Ectodermal cell (in vitro differentiated cells): ENCODE data around the gene LACTBL1.

ENCODE experiments used
- H3K27ac ChIP-seq: 2 replicates; pipeline ENCODE4 v1.7.0; 2013; ENCODE audit warnings: mild to moderate bottlenecking, low read depth, low read length; ENCODE audit not compliant: insufficient read depth, poor library complexity, severe bottlenecking
- H3K27me3 ChIP-seq: 2 replicates; pipeline ENCODE4 v1.7.0; 2013; ENCODE audit warnings: mild to moderate bottlenecking, low read length; ENCODE audit not compliant: insufficient read depth, control insufficient read depth, poor library complexity, severe bottlenecking
- H3K36me3 ChIP-seq: one replicate; pipeline ENCODE4 v1.7.0; 2013; ENCODE audit warnings: low read length; ENCODE audit not compliant: control insufficient read depth, insufficient read depth
- H3K4me1 ChIP-seq: one replicate; pipeline ENCODE4 v1.7.0; 2013; ENCODE audit warnings: low read length; ENCODE audit not compliant: control insufficient read depth, insufficient read depth
- H3K4me3 ChIP-seq: 2 replicates; pipeline ENCODE4 v1.7.0; 2013; ENCODE audit warnings: low read depth, low read length, control low read depth; ENCODE audit not compliant: insufficient read depth
- H3K9me3 ChIP-seq: 2 replicates; pipeline ENCODE4 v1.7.0; 2013; ENCODE audit warnings: mild to moderate bottlenecking, low read length, moderate library complexity; ENCODE audit not compliant: control insufficient read depth
- WGBS, 2 experiments: methylation state at CpG; one replicate each; pipeline ENCODE4 v1.1.7; 2013; ENCODE audit warnings: missing lambda C conversion rate in 2 of 2; 5-methylcytosine and 5-hydroxymethylcytosine counted together

Gene LACTBL1

DNA sequence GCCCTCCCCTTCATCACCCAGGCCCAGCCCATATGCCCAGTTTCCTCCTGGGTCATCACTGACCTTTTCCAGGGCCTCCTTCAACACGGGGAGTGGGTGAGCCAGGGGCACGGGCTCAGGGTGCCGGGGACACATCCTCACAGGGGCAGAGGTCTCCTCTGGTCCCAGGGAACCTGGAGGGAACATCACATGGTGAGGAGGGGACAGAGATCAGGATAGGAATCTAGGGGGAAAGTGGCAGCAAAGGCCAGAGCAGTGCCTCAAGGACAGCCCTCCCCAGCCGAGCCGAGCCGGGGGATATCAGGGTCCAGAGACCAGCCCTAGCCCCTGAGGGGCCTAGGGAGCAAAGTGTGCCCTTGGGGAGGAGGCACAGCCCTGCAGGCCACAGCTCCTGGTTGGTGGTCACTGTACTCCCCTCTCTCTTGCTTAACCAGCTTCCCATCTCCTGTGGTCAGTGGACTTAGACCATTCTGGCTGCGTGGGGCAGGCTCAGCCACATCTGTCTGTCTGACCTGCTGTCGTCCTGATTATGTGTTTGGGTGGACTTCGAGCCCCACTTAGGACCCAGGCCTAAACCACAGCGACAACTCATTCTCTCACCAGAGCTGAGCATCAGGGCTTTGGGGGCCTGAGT, 9.5 kb downstream of the LACTBL1 start:
- no peak overlapping the region for H3K4me3 ChIP-seq
- WGBS, 2 experiments: 93 to 95% methylated on average over 10 of the region's 10 CpGs
- H3K36me3 ChIP-seq: no peaks in the 10 kb centered on the region
- H3K27ac ChIP-seq: no peak overlapping the region
- H3K27me3 ChIP-seq: peaks cover 4% of the 10 kb centered on the region
- no peaks in the 10 kb centered on the region for H3K4me1 ChIP-seq
- no peaks in the 10 kb centered on the region for H3K9me3 ChIP-seq

- WGBS, 2 experiments: 47 to 50% methylated on average over 3 of the region's 3 CpGs
Observed at GRCh38 chr1:22962558-22962957, 10.1 kb downstream of the LACTBL1 start.

GRCh38 chr1:22959545-22960360, 12.9 kb downstream of the LACTBL1 start:
- no peak overlapping the region for H3K4me3 ChIP-seq
- no peaks in the 10 kb centered on the region for H3K4me1 ChIP-seq
- peaks cover 5% of the 10 kb centered on the region for H3K27me3 ChIP-seq
- no peak overlapping the region for H3K27ac ChIP-seq
- no peaks in the 10 kb centered on the region for H3K9me3 ChIP-seq
- no peaks in the 10 kb centered on the region for H3K36me3 ChIP-seq
- WGBS, 2 experiments: 87 to 88% methylated on average over 7 of the region's 7 CpGs

More at GRCh38 chr1:22962558-22962957, 10.1 kb downstream of the LACTBL1 start:
- Histone ChIP-seq H3K27ac (no peak overlapping the region), H3K4me3 (no peak overlapping the region), H3K36me3 (no peaks in the 10 kb centered on the region), H3K9me3 (no peaks in the 10 kb centered on the region), H3K4me1 (no peaks in the 10 kb centered on the region), H3K27me3 (no peaks in the 10 kb centered on the region)

DNA sequence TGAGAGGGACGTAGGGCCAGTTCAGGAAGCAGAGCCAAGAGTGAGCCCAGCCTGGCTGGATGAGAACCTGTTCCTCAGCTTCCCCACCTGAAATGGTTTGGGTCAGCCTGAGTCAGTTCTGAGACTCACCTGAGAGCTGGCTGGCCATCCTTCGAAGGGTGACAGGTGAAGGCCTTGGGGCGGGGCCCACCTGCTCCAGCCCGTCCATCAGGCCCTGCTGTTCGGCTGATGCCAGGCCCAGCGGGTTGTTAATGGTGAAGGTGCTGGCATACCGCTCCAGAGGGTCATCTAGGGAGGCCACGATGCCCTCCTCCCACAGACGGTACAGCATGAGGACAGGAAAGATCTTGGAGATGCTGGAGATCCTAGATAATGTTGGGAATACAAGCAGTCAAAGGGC, 14.1 kb downstream of the LACTBL1 start:
- Histone ChIP-seq H3K27ac (no peak overlapping the region), H3K4me1 (no peaks in the 10 kb centered on the region), H3K36me3 (no peaks in the 10 kb centered on the region), H3K9me3 (no peaks in the 10 kb centered on the region), H3K27me3 (peaks cover 17% of the 10 kb centered on the region), H3K4me3 (no peak overlapping the region)
- WGBS, 2 experiments: 94 to 95% methylated on average over 9 of the region's 9 CpGs

- no peaks in the 10 kb centered on the region for H3K9me3 ChIP-seq
- no peak overlapping the region for H3K4me3 ChIP-seq
- H3K36me3 ChIP-seq: no peaks in the 10 kb centered on the region
- 93 to 96% methylated on average over 2 to 3 of the region's 3 CpGs for WGBS, 2 experiments
- no peak overlapping the region for H3K27ac ChIP-seq
- H3K4me1 ChIP-seq: no peaks in the 10 kb centered on the region
- H3K27me3 ChIP-seq: peaks cover 32% of the 10 kb centered on the region
Observed at GRCh38 chr1:22957066-22957465, 15.6 kb downstream of the LACTBL1 start.

- no peaks in the 10 kb centered on the region for H3K9me3 ChIP-seq
- peaks cover 45% of the 10 kb centered on the region for H3K27me3 ChIP-seq
- no peak overlapping the region for H3K27ac ChIP-seq
- WGBS, 2 experiments: 91 to 94% methylated on average over 7 of the region's 7 CpGs
- no peaks in the 10 kb centered on the region for H3K36me3 ChIP-seq
- H3K4me1 ChIP-seq: no peaks in the 10 kb centered on the region
- H3K4me3 ChIP-seq: no peak overlapping the region
Observed at GRCh38 chr1:22955146-22955545, 17.5 kb downstream of the LACTBL1 start.

DNA sequence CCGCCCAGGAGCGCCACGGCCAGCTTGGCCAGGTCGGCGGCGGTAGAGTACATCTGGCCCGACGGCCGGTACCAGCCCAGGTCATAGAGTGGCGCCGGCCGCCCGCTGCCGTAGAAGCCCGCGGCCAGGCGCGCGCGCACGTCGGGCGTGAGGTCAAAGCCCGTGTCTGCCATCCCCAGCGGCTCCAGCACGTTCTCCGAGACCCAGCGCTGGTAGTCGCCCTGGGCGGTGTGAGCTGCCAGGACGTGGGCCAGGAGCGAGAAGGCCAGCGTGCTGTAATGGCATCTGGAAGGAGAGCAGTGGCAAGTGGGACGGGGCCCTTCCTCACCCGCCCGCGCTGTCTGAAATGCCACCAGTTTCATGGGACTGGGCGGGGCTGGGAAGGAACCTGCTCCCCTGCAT, 18.9 kb downstream of the LACTBL1 start:
- WGBS, 2 experiments: 45 to 48% methylated on average over 38 of the region's 38 CpGs
- peaks cover 45% of the 10 kb centered on the region for H3K27me3 ChIP-seq

GRCh38 chr1:22953057-22953739, 19.5 kb downstream of the LACTBL1 start:
- peaks cover 45% of the 10 kb centered on the region for H3K27me3 ChIP-seq
- no peaks in the 10 kb centered on the region for H3K4me1 ChIP-seq
- no peak overlapping the region for H3K4me3 ChIP-seq
- no peak overlapping the region for H3K27ac ChIP-seq
- H3K9me3 ChIP-seq: no peaks in the 10 kb centered on the region
- 53 to 57% methylated on average over 92 of the region's 92 CpGs for WGBS, 2 experiments
- no peaks in the 10 kb centered on the region for H3K36me3 ChIP-seq

More for the DNA sequence above, 18.9 kb downstream of the LACTBL1 start:
- no peaks in the 10 kb centered on the region for H3K36me3 ChIP-seq
- no peaks in the 10 kb centered on the region for H3K4me1 ChIP-seq
- no peaks in the 10 kb centered on the region for H3K9me3 ChIP-seq
- no peak overlapping the region for H3K4me3 ChIP-seq
- H3K27ac ChIP-seq: no peak overlapping the region

DNA sequence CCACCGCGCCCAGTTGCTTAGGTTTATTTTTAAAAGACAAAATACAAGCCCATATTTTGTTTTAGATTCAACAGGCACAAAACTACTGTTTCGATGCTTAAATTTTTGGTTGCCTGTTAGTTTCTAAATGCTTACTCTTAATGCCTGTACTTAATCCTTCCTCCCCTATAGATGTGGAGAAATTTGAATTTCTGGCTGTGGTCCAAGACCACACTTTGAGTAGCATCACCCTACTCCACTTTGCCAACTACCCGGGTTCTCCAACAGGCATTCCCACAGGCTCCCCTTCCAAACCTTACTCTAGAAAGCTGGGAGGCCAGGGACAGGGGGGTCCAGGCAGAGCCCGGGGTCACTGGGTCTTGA, 20.0 kb downstream of the LACTBL1 start:
- no peaks in the 10 kb centered on the region for H3K4me1 ChIP-seq
- H3K36me3 ChIP-seq: no peaks in the 10 kb centered on the region
- H3K27ac ChIP-seq: no peak overlapping the region
- 91 to 95% methylated on average over 5 of the region's 5 CpGs for WGBS, 2 experiments
- H3K9me3 ChIP-seq: no peaks in the 10 kb centered on the region
- no peak overlapping the region for H3K4me3 ChIP-seq
- H3K27me3 ChIP-seq: peaks cover 45% of the 10 kb centered on the region

- H3K4me1 ChIP-seq: no peaks in the 10 kb centered on the region
- WGBS, 2 experiments: 90 to 91% methylated on average over 3 of the region's 3 CpGs
- no peak overlapping the region for H3K4me3 ChIP-seq
- H3K36me3 ChIP-seq: no peaks in the 10 kb centered on the region
- no peaks in the 10 kb centered on the region for H3K9me3 ChIP-seq
- H3K27ac ChIP-seq: no peak overlapping the region
- peaks cover 45% of the 10 kb centered on the region for H3K27me3 ChIP-seq
Observed at GRCh38 chr1:22951796-22952195, 20.9 kb downstream of the LACTBL1 start.
